Measurements from ENCODE around the gene G2E3.

The G2E3 gene

GRCh38 chr14:30645600-30645999, 86.6 kb downstream of the G2E3 start:
- DNase-seq (ENCODE audit: insufficient read length, low spot score): no peak
- FAIRE-seq: no peak

GRCh38 chr14:30648471-30648870, 89.5 kb downstream of the G2E3 start:
- no peak for DNase-seq (ENCODE audit: insufficient read length, low spot score)
- FAIRE-seq: no peak

GRCh38 chr14:30651937-30652336, 93.0 kb downstream of the G2E3 start:
- FAIRE-seq (no peak), DNase-seq (ENCODE audit: insufficient read length, low spot score) (no peak)

GRCh38 chr14:30655124-30655523, 96.2 kb downstream of the G2E3 start:
- no peak for FAIRE-seq
- DNase-seq (ENCODE audit: insufficient read length, low spot score): no peak

DNA sequence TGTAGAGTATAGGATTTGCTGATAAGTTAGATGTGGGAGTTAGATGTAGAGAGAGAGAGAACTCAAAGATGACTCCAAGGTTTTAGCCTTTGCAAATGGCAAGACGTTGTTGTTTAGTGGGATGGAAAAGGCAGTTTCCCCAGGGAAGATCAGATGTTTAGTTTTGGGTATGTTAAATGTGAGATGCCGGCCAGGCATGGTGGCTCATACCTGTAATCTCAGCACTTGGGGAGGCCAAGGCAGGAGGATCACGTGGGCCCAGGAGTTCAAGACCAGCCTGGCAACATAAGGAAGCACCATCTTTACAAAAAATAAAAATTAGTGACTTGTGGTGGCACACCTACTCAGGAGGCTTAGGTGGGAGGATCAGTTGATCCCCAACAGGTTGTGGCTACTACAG, 96.7 kb downstream of the G2E3 start:
- FAIRE-seq (no peak), DNase-seq (ENCODE audit: insufficient read length, low spot score) (no peak)

DNA sequence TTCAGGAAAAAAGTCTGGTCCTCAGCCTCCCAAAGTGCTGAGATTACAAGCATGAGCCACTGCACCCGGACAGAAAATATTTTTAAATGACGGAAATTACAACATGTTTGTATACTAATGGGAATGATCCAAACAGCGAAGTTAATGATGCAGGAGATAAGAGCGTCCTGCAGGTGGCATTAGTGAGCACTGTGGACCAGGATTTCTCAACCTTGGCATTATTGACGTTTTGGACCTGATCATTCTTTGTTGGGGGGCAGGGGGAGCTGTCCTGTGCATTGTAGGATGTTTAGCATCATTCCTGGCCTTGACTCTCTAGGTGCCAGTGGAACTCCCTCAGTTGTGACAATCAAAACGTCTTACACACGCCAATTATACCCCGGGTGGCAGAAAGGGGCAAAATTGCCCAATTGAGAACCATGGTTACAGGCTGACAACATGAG, 97.3 kb downstream of the G2E3 start:
- FAIRE-seq (peak; percentile 87), DNase-seq (ENCODE audit: insufficient read length, low spot score) (no peak)

GRCh38 chr14:30657050-30657449, 98.1 kb downstream of the G2E3 start:
- no peak for FAIRE-seq
- no peak for DNase-seq (ENCODE audit: insufficient read length, low spot score)

DNA sequence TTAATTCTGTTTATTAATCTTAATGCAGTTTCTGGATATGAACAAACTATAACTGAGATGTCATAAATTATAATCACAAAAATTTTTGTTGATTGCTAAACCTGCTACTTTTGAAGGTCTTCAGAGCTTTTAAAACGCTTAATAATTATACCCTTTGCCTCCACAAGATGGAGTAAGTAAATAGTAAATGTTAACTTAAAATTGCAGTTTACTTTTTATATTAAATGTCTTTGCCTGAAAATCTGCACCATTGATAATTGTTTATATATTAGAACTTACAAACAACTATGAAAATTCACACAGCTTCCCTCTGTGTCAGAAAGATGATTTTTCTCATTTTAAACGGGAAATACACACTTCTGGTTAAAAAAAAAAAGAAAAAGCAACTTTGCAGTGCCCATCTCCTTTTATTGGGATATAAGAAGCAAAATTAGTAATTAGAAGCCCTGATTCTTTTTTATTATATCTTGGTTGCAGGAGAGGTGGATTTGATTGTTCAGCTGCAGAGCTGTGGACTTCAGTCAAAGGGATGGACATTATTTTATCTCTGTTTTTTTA, 98.7 kb downstream of the G2E3 start:
- no peak for FAIRE-seq
- no peak for DNase-seq (ENCODE audit: insufficient read length, low spot score)

DNA sequence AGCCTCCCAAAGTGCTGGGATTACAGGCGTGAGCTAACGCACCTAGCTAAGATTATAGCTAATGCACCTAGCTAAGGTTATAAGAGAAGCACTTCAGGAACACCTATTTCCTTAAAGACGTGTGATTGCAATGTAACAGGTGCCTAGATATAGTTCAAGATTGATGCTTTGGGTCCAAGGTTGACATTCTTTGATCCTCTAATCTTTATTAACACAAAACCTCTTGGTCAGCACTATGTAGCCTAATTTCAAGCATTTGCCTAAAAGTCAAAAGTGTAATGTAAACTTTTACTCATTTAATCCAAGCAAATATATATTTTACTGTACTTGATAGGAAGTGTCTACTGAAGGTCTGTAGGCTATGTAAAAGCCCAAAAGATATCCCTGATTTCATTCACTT, 99.7 kb downstream of the G2E3 start:
- no peak for DNase-seq (ENCODE audit: insufficient read length, low spot score)
- no peak for FAIRE-seq

DNA sequence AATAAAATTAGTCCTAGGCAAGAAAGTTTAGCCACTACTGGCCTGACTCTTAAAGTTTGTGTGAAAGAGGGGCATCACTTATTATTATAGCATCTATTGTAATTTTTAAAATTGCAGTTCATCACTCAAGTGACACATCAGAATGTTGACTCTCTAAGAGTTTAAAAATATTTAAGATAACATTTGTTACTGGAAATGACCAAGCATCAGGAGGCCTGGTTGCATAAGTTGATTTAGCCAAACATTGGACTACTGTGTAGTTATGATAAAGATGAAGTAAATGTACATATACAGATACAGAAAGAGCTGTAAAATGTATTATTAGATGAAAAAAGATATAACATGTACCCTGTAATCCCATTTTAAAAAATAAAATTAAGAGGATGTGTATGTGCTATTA, 110.6 kb downstream of the G2E3 start:
- FAIRE-seq: no peak
- DNase-seq (ENCODE audit: insufficient read length, low spot score): no peak
